ENCODE measurements around the gene AGBL5. TPM values are rescaled to one million over a fixed set of nuclear protein-coding genes. Genes with fewer than 3 reads are reported as not detected.

Gene AGBL5
- total and polyA plus RNA-seq, 2 of the 13 experiments (the other 11 are each of a cell fraction or from before 2014, with no cell fraction given): 55.9 to 73.3 TPM

- TF ChIP-seq LRRFIP1 (CRISPR knock-in tag; conservative IDR thresholded peaks at IDR 0.05) (no peak), SP5 (CRISPR knock-in tag; IDR thresholded peaks at IDR 0.05; ENCODE audit: borderline replicate concordance, low read depth) (peak; percentile 71), PHB2 (IDR thresholded peaks at IDR 0.05; ENCODE audit: partially characterized antibody) (no peak), HNF4G (IDR thresholded peaks at IDR 0.05; ENCODE audit: borderline replicate concordance, low read depth, low read length) (peak; percentile 84), HNF4G (CRISPR knock-in tag; IDR thresholded peaks at IDR 0.05; ENCODE audit: borderline replicate concordance, low read depth) (peak; percentile 79), ZNF136 (CRISPR knock-in tag; IDR thresholded peaks at IDR 0.05; ENCODE audit: low read depth) (no peak), FOXO4 (CRISPR knock-in tag; conservative IDR thresholded peaks at IDR 0.05) (peak; percentile 74; the same call in 1 of the 2 replicates), MAZ (IDR thresholded peaks at IDR 0.05; ENCODE audit: borderline replicate concordance, low read depth, low read length) (peak; percentile 81; the same call in 1 of the 2 replicates), MAZ (CRISPR knock-in tag; IDR thresholded peaks at IDR 0.05; ENCODE audit: low read depth) (peak; percentile 74), ZNF362 (CRISPR knock-in tag; IDR thresholded peaks at IDR 0.05; ENCODE audit: borderline replicate concordance) (peak; percentile 42; the same call in 1 of the 2 replicates), MAFF (IDR thresholded peaks at IDR 0.05; ENCODE audit: low read depth, low read length) (no peak), RAD21 (CRISPR knock-in tag; IDR thresholded peaks at IDR 0.05) (peak; percentile 25; the same call in 1 of the 2 replicates), NFIC (IDR thresholded peaks at IDR 0.05; ENCODE audit: low read length) (no peak; the same call in 1 of the 2 replicates), ZSCAN21 (CRISPR knock-in tag; IDR thresholded peaks at IDR 0.05; ENCODE audit: borderline replicate concordance) (peak; percentile 93), ZNF430 (CRISPR knock-in tag; IDR thresholded peaks at IDR 0.05) (peak; percentile 70; the same call in 1 of the 2 replicates), ZSCAN29 (CRISPR knock-in tag; conservative IDR thresholded peaks at IDR 0.05) (peak; percentile 82), RXRA (CRISPR knock-in tag; IDR thresholded peaks at IDR 0.05) (peak; percentile 74; the same call in 1 of the 2 replicates), KDM5A (IDR thresholded peaks at IDR 0.05; ENCODE audit: borderline replicate concordance, low read length) (no peak), ZFP41 (CRISPR knock-in tag; IDR thresholded peaks at IDR 0.05; ENCODE audit: borderline replicate concordance) (no peak), SMAD1 (CRISPR knock-in tag; IDR thresholded peaks at IDR 0.05; ENCODE audit: borderline replicate concordance, low read depth) (peak; percentile 16; the same call in 1 of the 2 replicates), ZNF720 (CRISPR knock-in tag; IDR thresholded peaks at IDR 0.05) (no peak), ZNF501 (CRISPR knock-in tag; IDR thresholded peaks at IDR 0.05) (0 out of 2 replicates have a peak, but pooled peaks have one; percentile 18), ZNF781 (CRISPR knock-in tag; IDR thresholded peaks at IDR 0.05; ENCODE audit: borderline replicate concordance, not compliant biosample characterization) (peak; percentile 31), HNRNPL (IDR thresholded peaks at IDR 0.05; ENCODE audit: low read depth, low read length) (peak; percentile 87)
Measured at GRCh38 chr2:27093430-27094352, 42.2 kb downstream of the AGBL5 start (continued).

All from HepG2 (cell line).